Body of pancreas (tissue), 4 donors: ENCODE measurements around the gene CSNK1G1.

Experiments used
- CTCF ChIP-seq, 7 experiments: fragments of 450-650 bp in 4 of 7; fragments of 200-600 bp in 3 of 7; sonication (generic) in 3 of 7; IDR thresholded peaks; one replicate each; pipeline ENCODE4 v1.5.1; 2016 to 2019; ENCODE audit warnings: antibody characterized with exemption in 7 of 7
- POLR2A ChIP-seq, 3 donors: fragments of 450-650 bp; IDR thresholded peaks; one replicate each; pipeline ENCODE4 v1.6.1; 2016; ENCODE audit warnings: antibody characterized with exemption in 3 of 3, mild to moderate bottlenecking in 2 of 3

DNA sequence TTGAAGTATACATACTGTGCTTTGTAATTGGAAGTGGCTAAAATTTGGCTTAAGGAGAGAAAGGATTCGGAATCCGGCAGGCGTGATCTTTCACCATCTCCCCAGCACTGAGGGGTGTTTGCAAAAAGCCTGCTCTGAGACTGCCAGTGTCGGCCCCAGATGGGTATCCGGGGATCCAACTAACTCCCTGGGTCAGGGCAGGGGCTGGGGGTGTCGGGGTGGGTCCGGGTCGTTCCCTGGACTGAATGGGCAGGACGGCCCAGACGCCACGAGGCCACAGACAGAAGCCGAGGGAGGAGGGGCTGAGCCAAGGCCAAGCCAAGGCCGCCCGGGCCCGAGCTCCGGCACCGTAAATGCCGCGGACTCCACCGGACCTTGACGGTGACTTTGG, 193.5 kb downstream of the CSNK1G1 start:
- TF ChIP-seq CTCF (IDR thresholded peaks at IDR 0.05) (no peak), POLR2A (IDR thresholded peaks at IDR 0.05) (no peak)
